Inferior parietal cortex (tissue), 1 donor: ENCODE results near the gene ATP6V0A1.
"Not testable (repeated sequence)": the region's sequence is repeated elsewhere in the genome, so short reads cannot be mapped to it uniquely, and the experiment has no call there.

Source experiments
- DNase-seq: peaks from one replicate; pipeline ENCODE4 v3.0.0-alpha.2; 2016; ENCODE audit errors: extremely low spot score

Gene ATP6V0A1

DNA sequence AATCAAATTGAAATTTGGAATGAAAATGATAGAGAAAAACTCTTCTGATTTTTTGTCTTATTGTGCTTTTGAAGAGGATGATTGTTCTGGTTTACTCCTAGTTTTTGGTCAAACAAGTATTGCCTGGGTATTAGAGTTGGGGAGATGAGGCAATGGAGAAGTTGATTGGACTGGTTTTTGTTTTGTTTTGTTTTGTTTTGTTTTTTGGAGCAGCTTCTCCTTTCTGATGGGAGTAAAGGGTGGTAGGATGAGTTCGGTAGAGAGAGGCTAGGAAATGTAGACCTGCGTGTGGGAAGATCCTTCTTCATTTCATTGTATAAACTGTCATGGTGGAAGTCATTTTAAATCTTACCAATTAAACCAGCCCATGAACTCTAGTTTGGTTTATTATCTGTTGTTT lies 17.7 kb downstream of the ATP6V0A1 start:
- DNase-seq = no peak

DNA sequence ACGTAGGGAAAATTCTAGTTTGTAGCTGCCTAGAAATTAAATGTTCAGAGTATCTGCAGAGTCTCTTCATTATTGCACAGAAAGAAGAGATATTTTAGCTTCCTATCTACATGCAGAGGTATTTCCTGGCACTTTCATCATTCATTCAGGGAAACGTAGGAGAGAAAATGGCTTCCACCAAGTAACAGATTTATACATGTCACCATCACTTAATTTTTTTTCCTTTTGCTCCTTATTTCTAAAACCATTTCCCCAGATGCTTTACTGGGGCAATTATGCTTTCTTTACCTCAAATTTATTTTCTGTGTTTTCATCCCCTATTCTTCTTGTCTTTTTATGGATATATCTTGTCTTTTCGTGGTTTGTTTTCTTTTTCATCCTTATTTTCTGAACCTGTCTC lies 18.5 kb downstream of the ATP6V0A1 start:
- no peak for DNase-seq

DNA sequence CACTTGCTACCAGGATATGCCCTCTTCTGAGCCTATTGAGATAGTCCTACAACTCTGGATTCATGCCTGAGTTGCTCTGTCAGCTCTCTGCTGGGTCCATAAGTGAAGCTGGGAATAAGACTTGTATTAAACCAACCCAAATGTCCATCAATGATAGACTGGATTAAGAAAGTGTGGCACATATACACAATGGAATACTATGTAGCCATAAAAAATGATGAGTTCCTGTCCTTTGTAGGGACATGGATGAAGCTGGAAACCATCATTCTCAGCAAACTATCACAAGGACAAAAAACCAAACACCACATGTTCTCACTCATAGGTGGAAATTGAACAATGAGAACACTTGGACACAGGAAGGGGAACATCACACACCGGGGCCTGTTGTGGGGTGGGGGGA lies 19.1 kb downstream of the ATP6V0A1 start:
- not testable (repeated sequence) for DNase-seq

DNA sequence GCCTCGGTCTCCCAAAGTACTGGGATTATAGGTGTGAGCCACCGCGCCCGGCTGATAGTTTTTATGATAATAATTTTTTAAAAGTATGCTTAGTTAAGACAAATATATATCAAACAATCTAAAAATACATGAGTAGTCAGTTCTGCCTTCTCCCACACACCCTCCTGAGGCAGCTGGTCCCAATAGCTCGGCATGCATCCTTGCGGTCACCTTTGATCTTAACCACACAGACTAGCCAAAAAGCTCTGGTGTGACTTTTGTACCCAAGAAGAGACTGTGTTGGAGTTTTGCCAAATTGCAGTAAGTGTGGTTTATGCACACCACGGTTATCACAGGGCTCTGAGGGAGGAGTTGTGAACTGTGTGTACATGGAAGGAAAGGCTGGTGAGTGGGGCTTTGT lies 25.6 kb downstream of the ATP6V0A1 start:
- DNase-seq = no peak

DNA sequence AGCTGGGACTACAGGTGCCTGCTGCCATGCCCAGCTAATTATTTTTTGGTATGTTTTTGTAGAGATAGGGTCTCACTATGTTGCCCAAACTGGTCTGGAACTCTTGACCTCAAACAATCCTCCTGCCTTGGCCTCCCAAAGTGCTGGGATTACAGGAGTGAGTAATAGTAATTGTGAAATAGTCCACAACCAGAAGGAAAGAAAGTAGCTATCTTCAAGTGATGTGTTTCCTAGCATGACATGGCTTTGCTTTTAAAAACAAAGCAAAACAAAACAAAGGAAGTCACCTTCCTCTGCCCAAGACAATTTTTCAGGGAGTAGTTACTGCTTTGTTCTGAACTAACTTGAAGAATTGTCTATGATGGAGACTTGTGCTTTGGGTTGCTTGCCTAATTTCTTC lies 27.0 kb downstream of the ATP6V0A1 start:
- no peak for DNase-seq

DNA sequence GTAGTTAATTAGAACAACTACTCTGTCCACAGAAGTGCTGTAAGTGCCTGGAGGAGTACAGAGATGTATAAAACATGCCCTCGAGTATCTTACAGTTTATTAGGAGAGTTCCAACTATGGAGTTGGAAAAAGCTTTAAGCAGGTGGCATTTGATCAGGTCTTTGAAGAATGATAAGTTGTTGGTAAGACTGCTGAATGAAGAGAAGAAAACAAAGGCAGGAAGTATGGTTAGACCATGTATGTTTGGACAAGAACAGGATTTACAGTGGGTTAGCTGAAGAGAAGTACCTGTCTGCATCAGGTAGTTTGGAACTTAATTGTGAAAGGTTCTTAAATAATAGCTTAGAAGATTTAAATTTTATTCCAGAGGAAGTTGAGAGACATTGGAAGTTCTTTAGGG lies 29.4 kb downstream of the ATP6V0A1 start:
- no peak for DNase-seq

DNA sequence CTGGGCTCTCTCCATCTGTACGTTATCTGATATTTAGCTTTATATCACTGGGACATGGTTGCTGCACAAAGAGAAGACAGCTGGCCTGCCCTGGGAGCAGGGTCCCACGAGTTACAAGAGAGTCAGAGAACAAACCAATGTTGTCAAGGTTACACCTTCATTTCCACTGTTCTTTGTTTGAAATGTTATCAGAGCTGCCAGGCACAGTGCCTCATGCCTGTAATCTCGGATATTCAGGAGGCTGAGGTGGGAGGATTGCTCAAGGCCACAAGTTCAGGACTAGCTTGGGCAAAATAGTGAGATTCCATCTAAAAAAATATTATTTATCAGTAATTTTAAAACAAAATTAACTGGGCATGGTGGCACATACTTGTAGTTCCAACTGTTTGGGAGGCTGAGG lies 34.6 kb downstream of the ATP6V0A1 start:
- no peak for DNase-seq

DNA sequence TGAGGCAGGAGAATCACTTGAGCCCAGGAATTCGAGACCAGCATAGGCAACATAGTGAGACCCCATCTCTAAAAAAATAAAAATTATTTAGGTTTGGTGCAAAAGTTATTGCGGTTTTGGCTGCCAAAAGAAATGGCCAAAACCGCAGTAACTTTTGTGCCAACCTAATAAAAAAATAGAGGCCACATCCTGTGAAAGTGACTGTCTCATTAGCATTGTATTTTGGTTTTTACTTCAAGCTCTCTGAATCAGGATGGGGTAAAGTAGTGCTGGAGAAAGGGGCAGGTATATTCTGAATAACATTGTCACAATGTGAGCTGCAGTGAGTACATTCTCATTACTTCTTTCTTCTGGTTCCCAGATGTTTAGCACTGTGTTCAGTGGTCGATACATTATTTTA lies 36.0 kb downstream of the ATP6V0A1 start:
- no peak for DNase-seq

DNA sequence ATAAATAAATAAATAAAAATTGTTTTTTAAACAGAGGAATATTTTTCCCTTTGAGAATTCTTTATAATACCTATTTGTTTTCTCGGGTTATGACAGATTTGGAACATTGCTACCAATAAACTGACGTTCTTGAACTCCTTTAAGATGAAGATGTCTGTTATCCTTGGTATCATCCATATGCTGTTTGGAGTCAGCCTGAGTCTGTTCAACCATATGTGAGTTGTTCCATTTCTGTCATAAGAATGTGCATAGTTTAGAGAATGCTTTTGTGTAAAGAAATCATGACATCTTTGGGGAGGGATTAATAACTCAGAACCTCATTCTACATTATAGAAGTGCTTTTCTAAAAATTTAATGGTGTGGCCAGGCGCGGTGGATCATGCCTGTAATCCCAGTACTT lies 40.1 kb downstream of the ATP6V0A1 start:
- DNase-seq = no peak

DNA sequence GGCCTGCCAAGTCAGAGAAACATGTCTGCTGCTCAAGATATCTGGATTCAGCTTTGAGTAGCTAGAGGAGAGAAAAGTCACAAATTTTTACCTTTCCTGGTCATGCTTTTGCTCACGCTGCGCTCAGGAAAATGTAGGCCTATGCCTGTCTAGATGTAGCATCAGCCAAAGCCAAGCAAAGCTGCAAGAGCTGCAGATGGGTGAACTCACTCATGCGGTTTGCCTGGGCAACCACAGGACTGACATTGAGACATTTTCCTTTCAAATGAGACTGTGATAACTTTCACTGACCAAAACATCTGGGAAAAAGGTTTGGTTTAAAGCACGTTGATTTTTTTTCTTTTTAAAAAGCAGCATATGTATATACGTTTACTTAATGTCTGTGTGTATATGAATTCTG lies 43.4 kb downstream of the ATP6V0A1 start:
- DNase-seq = no peak

DNA sequence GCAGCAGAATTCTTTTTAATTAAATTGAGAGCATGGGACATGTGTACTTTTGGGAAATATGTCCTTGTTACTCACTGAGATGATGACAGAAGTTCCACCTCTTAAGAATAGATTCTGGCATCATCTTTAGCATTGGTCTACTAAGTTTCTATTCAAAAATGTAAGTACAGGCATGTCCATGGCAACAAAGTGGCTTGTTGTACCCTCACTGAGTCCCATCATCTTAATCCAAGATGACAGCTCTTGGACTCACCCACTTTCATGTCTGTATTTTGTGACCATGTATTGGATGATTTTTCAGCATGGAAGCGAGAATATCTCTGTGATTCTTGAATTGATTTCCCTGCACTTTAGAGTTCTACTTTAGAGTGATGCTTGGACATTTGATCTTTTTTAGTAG lies 44.2 kb downstream of the ATP6V0A1 start:
- no peak for DNase-seq

DNA sequence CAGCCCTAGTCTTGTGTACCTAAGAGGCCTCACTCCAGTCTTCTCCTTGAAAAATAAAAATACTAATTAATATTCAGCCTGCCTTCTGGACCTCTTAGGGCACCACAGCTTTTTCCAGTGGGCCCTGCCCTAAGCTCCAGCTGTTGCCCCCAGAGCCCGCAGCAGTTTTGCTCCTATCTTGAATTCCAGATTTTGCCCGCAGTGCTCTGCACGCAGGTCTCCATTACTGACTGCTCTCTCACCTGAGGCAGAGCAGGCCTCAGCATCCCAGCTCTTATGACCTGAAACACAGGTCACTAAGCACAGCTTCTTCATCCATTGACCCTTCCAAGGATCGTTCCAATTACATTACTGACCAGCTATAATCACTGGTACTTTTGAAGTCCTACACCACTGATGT lies 49.0 kb downstream of the ATP6V0A1 start:
- no peak for DNase-seq

DNA sequence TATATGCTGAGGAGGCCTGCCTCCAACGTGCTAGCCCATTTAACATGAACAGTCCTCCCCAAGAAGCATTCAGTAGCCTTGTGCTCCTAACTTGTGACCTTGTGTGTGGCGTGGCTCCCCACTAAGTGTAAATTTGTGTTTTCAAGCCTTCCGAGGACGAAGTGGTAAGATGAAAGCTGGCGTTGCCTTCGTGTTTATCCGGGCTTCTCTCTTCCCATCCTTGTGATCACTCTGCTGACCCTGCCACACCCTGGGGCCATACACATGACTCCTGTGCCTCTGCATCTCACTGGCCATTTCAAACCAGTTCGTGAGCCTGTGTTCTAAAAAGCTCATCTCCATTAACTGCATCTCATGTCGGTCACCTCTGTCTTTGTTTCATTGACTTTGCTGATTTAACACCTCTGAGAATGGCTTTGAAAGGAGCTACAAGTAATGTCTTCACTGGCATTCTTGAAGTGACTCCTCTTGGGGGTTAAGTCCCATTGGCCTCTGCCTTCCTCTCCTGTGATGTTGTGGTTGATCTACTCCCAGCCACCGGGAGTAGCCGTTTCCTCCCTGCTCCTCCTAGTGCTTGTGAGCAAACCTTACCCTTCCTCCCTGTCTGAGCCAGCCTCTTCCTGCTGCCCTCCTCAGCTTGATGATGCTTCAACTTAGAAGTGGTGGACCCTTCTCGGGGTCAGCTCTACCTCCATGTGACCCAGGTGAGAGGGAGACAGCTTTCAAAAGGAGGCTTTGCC lies 49.9 kb downstream of the ATP6V0A1 start:
- DNase-seq = no peak

DNA sequence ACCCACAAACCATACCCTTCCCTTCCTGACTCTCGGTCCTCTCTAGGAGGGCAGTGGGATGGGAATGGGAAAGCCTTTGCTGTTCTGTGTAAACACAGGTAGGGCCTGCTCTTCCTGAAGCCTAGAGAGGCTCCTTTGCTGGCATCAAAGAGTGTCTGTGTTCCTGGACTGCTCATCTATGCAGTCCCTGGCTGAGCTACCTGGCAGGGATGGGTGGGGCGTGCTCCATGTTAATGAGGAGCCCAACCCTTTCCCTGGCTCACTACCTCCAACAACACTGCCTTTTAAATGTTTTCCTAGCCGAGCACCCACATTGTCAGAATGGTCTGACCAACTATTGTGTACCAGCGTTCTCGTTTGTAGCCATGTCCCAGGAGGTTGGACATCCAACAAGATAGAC lies 50.7 kb downstream of the ATP6V0A1 start:
- DNase-seq = no peak

DNA sequence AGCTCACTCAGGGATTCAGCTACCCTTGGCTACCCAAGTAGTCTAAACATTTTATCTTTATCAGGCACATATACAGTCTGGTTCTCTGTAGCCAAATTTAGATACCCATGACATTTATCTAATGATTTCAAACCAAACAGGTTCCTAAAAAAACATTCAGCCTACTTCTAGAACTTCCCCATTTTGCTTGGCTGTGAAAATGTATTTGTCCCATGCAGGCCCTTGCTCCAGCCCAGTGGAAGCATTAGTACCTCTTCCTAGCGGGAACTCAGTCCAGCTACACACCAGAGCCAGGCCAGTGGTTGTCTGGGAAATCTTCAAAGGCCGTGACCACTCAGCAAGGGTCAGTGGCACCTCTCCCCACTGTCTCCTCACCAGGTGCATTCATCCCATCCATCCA lies 51.2 kb downstream of the ATP6V0A1 start:
- DNase-seq = no peak

DNA sequence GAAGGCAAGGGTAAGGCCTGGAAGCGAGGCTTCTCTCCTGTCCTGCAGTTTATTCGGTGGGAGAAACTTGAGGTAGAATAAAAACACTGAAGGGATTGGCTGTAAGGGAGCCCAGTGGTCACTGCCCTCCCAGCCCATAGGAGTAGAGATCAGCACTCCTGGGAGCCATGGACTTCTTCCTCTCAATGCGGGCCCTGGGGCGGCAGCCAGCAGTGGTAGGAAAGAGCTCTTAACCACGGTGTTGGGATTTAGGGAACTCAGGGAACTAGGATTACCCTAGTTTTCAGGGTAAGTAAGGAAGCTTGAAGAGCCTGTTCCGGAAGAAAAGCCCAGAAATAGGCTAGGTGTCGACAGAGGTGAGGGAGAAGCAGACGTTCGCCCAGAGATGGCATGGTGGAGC lies 53.6 kb downstream of the ATP6V0A1 start:
- no peak for DNase-seq

DNA sequence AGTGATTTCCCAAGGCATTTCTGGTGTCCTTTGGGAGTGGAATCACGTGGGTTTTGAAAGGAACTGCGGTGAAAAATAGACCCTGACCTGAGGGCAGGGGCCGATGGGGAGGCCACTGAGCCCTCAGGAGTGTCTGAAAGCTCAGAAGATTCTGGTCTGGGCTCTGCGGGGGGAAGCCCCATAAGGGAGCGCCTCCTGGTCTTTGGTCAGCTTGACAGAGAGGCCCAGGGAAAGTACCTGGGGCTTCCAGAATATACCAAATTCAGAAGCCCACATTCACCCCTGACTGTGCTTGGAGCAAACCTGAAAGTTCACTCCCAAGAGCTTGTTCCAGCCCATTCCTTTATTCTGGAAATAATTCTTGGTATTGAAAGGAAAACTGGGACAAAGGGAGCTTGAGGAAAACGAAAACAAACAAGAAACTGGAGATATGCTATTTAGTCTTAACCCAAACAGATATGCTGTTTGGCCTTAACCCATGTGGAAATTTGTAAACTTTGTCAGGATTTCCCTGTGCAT lies 54.1 kb downstream of the ATP6V0A1 start:
- DNase-seq = no peak

DNA sequence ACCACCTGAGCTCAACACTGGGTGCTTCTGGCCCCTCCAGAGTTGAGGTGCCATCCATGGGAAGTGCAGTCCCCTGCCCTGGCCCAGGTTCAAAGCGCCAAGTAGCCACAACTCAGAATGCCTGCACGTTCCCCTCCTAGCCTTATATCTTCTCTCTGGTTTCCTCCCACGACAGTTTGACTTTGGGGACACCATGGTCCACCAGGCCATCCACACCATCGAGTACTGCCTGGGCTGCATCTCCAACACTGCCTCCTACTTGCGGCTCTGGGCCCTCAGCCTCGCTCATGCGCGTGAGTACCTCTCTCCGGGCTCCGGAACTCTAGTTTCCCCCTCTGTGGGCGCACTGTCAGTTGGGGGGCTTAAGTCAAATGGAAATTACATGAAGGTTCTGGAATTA lies 55.0 kb downstream of the ATP6V0A1 start:
- no peak for DNase-seq

DNA sequence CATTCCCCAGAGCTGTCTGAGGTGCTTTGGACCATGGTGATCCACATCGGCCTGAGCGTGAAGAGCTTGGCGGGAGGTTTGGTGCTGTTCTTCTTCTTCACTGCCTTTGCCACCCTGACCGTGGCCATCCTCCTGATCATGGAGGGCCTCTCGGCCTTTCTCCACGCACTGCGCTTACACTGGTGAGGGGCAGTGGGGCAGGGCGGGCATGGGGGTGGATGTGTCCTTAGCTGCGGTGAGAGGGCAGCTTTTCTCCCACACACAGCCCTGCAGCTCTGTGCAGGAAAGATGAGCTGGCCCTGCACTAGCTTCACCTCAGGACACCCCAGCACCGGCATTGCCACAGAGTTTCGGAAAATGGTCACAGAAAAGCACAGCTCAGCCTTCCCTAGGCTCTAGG lies 55.6 kb downstream of the ATP6V0A1 start:
- DNase-seq = no peak

DNA sequence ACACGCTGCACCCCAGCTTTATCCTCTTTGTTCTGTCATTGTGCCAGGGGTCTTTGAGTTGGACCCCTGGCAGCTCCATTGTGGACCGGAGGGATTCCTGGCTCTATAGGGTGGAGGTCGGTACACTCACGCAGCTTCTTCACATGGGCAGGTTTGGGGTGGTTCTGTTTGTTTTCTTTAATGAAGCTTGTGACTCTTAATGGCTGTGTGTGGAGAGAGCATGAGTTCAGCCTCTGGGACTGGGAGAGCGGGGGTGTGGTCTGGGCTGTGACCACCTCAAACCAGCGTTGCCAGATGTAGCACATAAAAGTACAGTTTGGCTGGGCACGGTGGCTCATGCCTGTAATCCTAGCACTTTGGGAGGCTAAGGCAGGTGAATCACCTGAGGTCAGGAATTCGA lies 56.2 kb downstream of the ATP6V0A1 start:
- DNase-seq = no peak

DNA sequence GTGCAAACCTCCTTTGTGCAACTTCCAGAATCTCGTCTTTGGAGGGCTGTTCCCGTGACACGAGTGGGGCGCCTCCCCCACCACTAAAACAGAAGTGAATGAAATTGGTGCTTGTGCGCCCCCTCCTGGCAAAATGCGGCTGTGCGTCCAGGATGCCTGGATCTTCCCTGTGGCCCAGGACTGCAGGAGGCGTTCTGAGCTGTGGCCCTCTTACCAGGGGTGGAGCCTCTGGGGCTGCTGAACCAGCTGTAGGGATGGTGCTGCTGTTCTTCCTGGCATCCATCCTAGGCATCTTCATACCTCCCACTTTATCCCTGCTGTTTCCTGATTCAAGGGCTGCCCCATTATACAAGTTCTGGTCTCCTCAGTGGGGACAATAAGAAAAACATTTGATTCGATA lies 58.8 kb downstream of the ATP6V0A1 start:
- DNase-seq = peak; percentile 79

DNA sequence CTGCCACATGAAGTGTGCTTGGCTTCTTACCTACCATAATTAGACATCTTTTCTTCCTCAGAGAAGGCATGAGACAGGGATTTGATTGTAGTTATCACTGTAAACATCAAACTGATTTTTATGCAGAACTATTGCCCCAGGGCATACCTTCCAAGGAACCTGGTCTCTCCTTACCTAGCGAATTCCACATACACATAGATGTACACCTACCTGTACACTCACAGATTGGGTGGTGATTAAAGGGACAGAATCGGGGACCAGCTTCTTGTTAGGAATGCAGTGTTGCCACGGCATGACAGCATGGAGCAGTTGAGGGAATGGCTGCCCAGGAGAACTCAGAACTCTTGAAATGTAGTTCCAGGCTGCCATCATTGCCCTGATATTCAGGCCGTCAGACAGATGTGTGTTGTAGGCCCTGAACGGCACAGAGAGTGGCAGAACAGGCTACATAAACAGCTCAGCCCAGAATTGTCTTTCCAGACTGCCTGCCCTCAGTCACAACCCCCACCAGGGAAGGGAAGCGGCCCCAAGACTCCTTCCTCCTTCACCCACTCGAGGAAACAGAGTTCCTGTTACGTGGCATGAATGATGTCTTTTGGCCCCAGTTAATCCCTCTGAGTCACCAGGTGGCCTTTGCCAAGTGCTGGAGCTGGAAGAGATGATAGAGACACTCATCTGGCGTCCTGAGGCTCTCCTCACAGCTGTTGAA lies 59.5 kb downstream of the ATP6V0A1 start:
- DNase-seq = peak; percentile 54

DNA sequence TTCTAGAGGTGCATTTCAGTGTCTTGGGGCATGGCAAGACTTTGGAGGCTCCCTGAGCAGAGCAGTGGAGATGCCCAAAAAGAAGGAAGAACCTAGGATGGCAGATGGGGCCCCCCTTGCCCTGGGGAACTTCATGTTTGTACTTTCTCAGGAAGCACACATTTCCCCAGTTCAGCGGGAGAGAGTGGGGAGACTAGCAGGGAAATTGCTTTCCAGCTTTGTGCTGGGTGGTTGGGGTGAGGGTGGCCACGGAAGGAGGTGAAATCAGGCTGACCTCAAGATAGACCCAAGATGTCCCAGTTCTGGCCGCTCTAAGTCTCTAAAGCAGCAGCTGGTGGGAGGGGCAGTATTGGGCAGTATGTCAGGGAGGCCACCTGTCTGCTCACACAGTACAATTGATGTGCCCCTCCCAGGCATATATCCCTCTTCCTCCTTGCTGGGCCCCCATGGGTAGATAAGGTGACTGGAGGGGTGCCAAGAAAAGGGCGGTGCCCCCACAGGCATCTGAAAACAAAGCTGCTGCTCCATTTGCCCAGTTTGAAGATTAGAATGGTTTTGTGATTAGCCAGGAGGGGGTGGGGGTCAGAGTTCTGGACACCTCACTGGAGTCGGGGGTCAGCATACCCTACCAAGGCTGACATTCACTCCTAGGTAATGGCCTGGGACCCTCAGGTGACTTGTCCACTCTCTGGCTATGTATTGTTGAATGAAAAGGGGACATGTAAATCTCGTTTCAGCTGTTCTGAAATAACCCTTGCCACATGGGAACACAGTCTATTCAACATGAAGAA lies 60.3 kb downstream of the ATP6V0A1 start:
- DNase-seq = peak; percentile 15
